K562 (cell line): ENCODE data around the gene PRKX. TPM values are rescaled to one million over a fixed set of nuclear protein-coding genes. Genes with fewer than 3 reads are reported as not detected.
A peak's percentile ranks its signal among the peaks of the same experiment; 100 is the strongest.

Experiments
- ARHGAP35 ChIP-seq: fragments of 450-650 bp; IDR thresholded peaks from 2 replicates; pipeline ENCODE4 v1.6.1; 2018; ENCODE audit not compliant: partially characterized antibody
- ARNT ChIP-seq, 2 experiments: fragments of 450-650 bp; IDR thresholded peaks; 2 replicates each; pipeline ENCODE4 v1.6.1; 2016; ENCODE audit warnings: mild to moderate bottlenecking in 1 of 2
- BRD9 ChIP-seq: fragments of 450-650 bp; IDR thresholded peaks from 2 replicates; pipeline ENCODE4 v1.6.1; 2018; ENCODE audit warnings: low read depth; ENCODE audit not compliant: partially characterized antibody
- CEBPG ChIP-seq, 3 experiments: fragments of 200-800 bp in 1 of 3; sonication (Bioruptor generic) in 1 of 3; sonication (generic) in 1 of 3; formaldehyde crosslinking in 1 of 3; IDR thresholded peaks in 2 of 3; conservative IDR thresholded peaks in 1 of 3; 2 replicates each; pipeline versions ENCODE4 v1.6.1 to v1.8.0; 2016 to 2022; ENCODE audit warnings: missing compliant biosample characterization in 2 of 3, missing genetic modification characterization in 2 of 3, mild to moderate bottlenecking in 1 of 3, missing genetic modification reagents in 1 of 3
- HNRNPUL1 ChIP-seq: fragments of 200-400 bp; formaldehyde crosslinking; IDR thresholded peaks from 2 replicates; pipeline ENCODE4 v1.6.1; 2017; ENCODE audit warnings: low read length
- KDM2B ChIP-seq: fragments of 250-450 bp; sonication (Bioruptor Pico); IDR thresholded peaks from 2 replicates; pipeline ENCODE4 v1.8.0; 2021; ENCODE audit warnings: mild to moderate bottlenecking, moderate library complexity
- KLF16 ChIP-seq: IDR thresholded peaks from 2 replicates; pipeline ENCODE4 v1.6.1; 2016; ENCODE audit warnings: antibody characterized with exemption
- NFE2L1 ChIP-seq: fragments of 450-650 bp; IDR thresholded peaks from 2 replicates; pipeline ENCODE4 v1.6.1; 2016; ENCODE audit warnings: missing genetic modification characterization, low read depth, mild to moderate bottlenecking, missing compliant biosample characterization, moderate library complexity, borderline replicate concordance
- PCBP2 ChIP-seq: fragments of 200-400 bp; formaldehyde crosslinking; IDR thresholded peaks from 2 replicates; pipeline ENCODE4 v1.6.1; 2018; ENCODE audit warnings: low read length, low read depth, mild to moderate bottlenecking, moderate library complexity; ENCODE audit not compliant: poor library complexity, severe bottlenecking
- RNF2 ChIP-seq: sonication (generic); IDR thresholded peaks from 2 replicates; pipeline ENCODE4 v1.6.1; 2016
- RUNX1 ChIP-seq: sonication (generic); IDR thresholded peaks from 2 replicates; pipeline ENCODE4 v1.6.1; 2016; ENCODE audit warnings: antibody characterized with exemption, low read depth
- SP1 ChIP-seq: sonication (generic); formaldehyde crosslinking; IDR thresholded peaks from 2 replicates; pipeline ENCODE4 v1.8.1; 2022; ENCODE audit warnings: mild to moderate bottlenecking, missing genetic modification reagents
- SRSF1 ChIP-seq: fragments of 200-400 bp; formaldehyde crosslinking; IDR thresholded peaks from 2 replicates; pipeline ENCODE4 v1.6.1; 2017; ENCODE audit warnings: mild to moderate bottlenecking, low read depth, low read length, moderate library complexity
- SRSF7 ChIP-seq: fragments of 200-400 bp; formaldehyde crosslinking; optimal IDR thresholded peaks from 2 replicates; pipeline ENCODE3; 2017; ENCODE audit warnings: mild to moderate bottlenecking, low read depth, low read length
- TGIF2 ChIP-seq: sonication (generic); formaldehyde crosslinking; IDR thresholded peaks from 2 replicates; pipeline ENCODE4 v1.8.1; 2022; ENCODE audit warnings: mild to moderate bottlenecking, missing genetic modification reagents, moderate library complexity
- ZNF23 ChIP-seq: fragments of 250-450 bp; sonication (Bioruptor Pico); IDR thresholded peaks from 2 replicates; pipeline ENCODE4 v1.4.0; 2020; ENCODE audit warnings: mild to moderate bottlenecking
- ZNF695 ChIP-seq: fragments of 450-650 bp; formaldehyde crosslinking; IDR thresholded peaks from 2 replicates; pipeline ENCODE4 v1.4.0; 2020; ENCODE audit warnings: mild to moderate bottlenecking, moderate library complexity
- polyA plus RNA-seq, 8 experiments: library from polyadenylated mRNA; depleted of rRNA in 4 of 8; stranded (reverse) in 5 of 8; unstranded in 3 of 8; fragments of >200 nt; fragmentation: Nextera tagmentation in 2 of 8; fragmentation: Illumina TruSeq in 1 of 8; extraction: Ambion mirVana in 2 of 8; extraction: Trizol in 1 of 8; gene quantifications; 2 replicates each; pipeline versions ENCODE4 v1.2.1 to v1.2.3, GENCODE V29; 2011 to 2014; ENCODE audit warnings: inconsistent platforms in 1 of 8, missing spikeins in 1 of 8
- total RNA-seq, 7 experiments: library from RNA; depleted of rRNA in 6 of 7; stranded (reverse); fragments of >200 nt in 6 of 7; fragmentation: Illumina TruSeq in 2 of 7; extraction: Trizol in 2 of 7; gene quantifications; 2 replicates each; pipeline versions ENCODE4 v1.2.1 to v1.2.3, GENCODE V29; 2011 to 2021; ENCODE audit warnings: low replicate concordance in 1 of 7
- TF ChIP-seq, protein P1 (sequence below), 2 experiments: IDR thresholded peaks in 1 of 2; conservative IDR thresholded peaks in 1 of 2; 2 replicates each; pipeline ENCODE4 v1.6.1; 2016; ENCODE audit warnings: low read depth in 2 of 2, mild to moderate bottlenecking in 1 of 2, missing compliant biosample characterization in 1 of 2, missing genetic modification characterization in 1 of 2, moderate library complexity in 1 of 2
- TF ChIP-seq, protein P2 (sequence below): sonication (generic); formaldehyde crosslinking; IDR thresholded peaks from 2 replicates; pipeline ENCODE4 v1.8.0; 2022; ENCODE audit warnings: mild to moderate bottlenecking, missing genetic modification reagents, borderline replicate concordance
- TF ChIP-seq, protein P3 (sequence below): IDR thresholded peaks from 2 replicates; pipeline ENCODE4 v1.6.1; 2012; ENCODE audit warnings: low read depth, low read length, improper control_type of control experiment, borderline replicate concordance
- TF ChIP-seq, protein P4 (sequence below): fragments of 450-650 bp; formaldehyde crosslinking; IDR thresholded peaks from 2 replicates; pipeline ENCODE4 v1.4.0; 2020; ENCODE audit warnings: mild to moderate bottlenecking, moderate library complexity

PRKX gene
- total and polyA plus RNA-seq, 9 of the 15 experiments (the other 6 are each of a cell fraction or from before 2014, with no cell fraction given): 3.3 to 29.4 (median 23.7) TPM

DNA sequence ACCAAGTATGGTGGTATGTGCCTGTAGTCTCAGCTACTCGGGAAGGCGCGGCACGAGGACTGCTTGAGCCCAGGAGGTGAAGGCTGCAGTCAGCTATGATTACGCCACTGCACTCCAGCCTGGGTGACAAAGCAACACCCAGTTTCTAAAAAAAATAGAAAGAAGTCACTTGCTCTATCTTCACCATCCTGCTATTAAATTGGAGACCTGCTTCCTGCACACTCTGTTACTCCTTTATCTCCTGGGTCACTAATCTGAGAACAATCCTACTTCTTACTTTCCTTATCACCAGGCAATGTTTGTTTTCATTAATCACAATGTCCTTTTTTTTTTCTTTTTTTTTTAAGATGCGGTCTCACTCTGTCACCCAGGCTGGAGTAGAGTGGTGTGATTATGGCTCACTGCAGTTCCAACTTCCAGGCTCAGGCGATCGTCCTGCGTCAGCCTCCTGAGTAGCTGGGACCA is 16.2 kb downstream of the PRKX start (continued):
- TF ChIP-seq, protein P1, sequence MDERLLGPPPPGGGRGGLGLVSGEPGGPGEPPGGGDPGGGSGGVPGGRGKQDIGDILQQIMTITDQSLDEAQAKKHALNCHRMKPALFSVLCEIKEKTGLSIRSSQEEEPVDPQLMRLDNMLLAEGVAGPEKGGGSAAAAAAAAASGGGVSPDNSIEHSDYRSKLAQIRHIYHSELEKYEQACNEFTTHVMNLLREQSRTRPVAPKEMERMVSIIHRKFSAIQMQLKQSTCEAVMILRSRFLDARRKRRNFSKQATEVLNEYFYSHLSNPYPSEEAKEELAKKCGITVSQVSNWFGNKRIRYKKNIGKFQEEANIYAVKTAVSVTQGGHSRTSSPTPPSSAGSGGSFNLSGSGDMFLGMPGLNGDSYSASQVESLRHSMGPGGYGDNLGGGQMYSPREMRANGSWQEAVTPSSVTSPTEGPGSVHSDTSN (CRISPR knock-in tag; IDR thresholded peaks at IDR 0.05; ENCODE audit: low read depth): no peak
- TF ChIP-seq, protein P1 (tag; conservative IDR thresholded peaks at IDR 0.05; ENCODE audit: low read depth): peak; percentile 55; the same call in 1 of the 2 replicates
- TF ChIP-seq TGIF2 (CRISPR knock-in tag) (no peak), RUNX1 (no peak), CEBPG (CRISPR knock-in tag; IDR thresholded peaks at IDR 0.05) (peak; percentile 4; the same call in 1 of the 2 replicates), CEBPG (tag; conservative IDR thresholded peaks at IDR 0.05 in 1 of 2, IDR thresholded peaks at IDR 0.05 in 1 of 2) (peak in 1 of 2 experiments; percentile 50; a peak in 2 of 4 replicates), KLF16 (peak; percentile 24; the same call in 1 of the 2 replicates), ZNF695 (no peak), BRD9 (no peak), KDM2B (CRISPR knock-in tag) (no peak), NFE2L1 (no peak), ARNT (IDR thresholded peaks at IDR 0.05) (no peak), SP1 (CRISPR knock-in tag) (no peak), SRSF7 (no peak), SRSF1 (no peak), PCBP2 (no peak), HNRNPUL1 (no peak), RNF2 (no peak), ARHGAP35 (no peak), ZNF23 (no peak)
- TF ChIP-seq, protein P2, sequence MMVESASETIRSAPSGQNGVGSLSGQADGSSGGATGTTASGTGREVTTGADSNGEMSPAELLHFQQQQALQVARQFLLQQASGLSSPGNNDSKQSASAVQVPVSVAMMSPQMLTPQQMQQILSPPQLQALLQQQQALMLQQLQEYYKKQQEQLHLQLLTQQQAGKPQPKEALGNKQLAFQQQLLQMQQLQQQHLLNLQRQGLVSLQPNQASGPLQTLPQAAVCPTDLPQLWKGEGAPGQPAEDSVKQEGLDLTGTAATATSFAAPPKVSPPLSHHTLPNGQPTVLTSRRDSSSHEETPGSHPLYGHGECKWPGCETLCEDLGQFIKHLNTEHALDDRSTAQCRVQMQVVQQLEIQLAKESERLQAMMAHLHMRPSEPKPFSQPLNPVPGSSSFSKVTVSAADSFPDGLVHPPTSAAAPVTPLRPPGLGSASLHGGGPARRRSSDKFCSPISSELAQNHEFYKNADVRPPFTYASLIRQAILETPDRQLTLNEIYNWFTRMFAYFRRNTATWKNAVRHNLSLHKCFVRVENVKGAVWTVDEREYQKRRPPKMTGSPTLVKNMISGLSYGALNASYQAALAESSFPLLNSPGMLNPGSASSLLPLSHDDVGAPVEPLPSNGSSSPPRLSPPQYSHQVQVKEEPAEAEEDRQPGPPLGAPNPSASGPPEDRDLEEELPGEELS (CRISPR knock-in tag): no peak
- TF ChIP-seq, protein P3, sequence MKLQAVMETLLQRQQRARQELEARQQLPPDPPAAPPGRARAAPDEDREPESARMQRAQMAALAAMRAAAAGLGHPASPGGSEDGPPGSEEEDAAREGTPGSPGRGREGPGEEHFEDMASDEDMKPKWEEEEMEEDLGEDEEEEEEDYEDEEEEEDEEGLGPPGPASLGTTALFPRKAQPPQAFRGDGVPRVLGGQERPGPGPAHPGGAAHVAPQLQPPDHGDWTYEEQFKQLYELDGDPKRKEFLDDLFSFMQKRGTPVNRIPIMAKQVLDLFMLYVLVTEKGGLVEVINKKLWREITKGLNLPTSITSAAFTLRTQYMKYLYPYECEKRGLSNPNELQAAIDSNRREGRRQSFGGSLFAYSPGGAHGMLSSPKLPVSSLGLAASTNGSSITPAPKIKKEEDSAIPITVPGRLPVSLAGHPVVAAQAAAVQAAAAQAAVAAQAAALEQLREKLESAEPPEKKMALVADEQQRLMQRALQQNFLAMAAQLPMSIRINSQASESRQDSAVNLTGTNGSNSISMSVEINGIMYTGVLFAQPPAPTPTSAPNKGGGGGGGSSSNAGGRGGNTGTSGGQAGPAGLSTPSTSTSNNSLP: no peak
- TF ChIP-seq, protein P4, sequence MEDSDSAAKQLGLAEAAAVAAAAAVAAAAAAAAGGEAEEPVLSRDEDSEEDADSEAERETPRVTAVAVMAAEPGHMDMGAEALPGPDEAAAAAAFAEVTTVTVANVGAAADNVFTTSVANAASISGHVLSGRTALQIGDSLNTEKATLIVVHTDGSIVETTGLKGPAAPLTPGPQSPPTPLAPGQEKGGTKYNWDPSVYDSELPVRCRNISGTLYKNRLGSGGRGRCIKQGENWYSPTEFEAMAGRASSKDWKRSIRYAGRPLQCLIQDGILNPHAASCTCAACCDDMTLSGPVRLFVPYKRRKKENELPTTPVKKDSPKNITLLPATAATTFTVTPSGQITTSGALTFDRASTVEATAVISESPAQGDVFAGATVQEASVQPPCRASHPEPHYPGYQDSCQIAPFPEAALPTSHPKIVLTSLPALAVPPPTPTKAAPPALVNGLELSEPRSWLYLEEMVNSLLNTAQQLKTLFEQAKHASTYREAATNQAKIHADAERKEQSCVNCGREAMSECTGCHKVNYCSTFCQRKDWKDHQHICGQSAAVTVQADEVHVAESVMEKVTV: no peak
